ENCODE measurements around the gene EHMT1. TPM values are rescaled to one million over a fixed set of nuclear protein-coding genes. Genes with fewer than 3 reads are reported as not detected.
A peak's percentile ranks its signal among the peaks of the same experiment; 100 is the strongest.

Gene EHMT1
- total RNA-seq, 1 donor from 2014 or later: 159 TPM

DNA sequence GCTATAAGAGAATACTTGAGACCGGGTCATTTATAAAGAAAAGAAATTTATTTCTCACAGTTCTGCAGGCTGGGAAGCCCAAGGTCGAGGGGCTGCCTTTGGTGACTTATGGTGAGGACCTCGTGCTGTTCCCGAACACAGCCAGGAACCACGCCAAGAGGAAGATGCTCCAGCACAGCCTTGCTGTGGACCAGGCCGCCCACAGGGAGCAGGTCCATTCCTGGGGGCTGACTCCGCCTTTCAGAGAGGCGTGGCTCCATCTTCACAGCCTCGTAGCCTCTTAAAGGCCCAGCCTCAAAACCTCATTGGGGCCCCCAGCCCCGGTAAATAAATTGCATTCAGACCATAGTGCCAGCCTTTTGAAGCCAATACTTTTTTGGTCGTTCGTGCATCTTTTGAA lies 165.2 kb downstream of the EHMT1 start:
- Mint-ChIP-seq H3K4me3 (ENCODE audit: low read depth) (no peak overlapping the region), H3K36me3 (ENCODE audit: insufficient read depth) (peaks cover 14% of the 10 kb centered on the region), H3K4me1 (ENCODE audit: low read depth) (peaks cover 18% of the 10 kb centered on the region), H3K9me3 (ENCODE audit: low read depth) (no peaks in the 10 kb centered on the region), H3K27ac (no peak overlapping the region), H3K27me3 (no peaks in the 10 kb centered on the region)
- TF ChIP-seq, protein P1, sequence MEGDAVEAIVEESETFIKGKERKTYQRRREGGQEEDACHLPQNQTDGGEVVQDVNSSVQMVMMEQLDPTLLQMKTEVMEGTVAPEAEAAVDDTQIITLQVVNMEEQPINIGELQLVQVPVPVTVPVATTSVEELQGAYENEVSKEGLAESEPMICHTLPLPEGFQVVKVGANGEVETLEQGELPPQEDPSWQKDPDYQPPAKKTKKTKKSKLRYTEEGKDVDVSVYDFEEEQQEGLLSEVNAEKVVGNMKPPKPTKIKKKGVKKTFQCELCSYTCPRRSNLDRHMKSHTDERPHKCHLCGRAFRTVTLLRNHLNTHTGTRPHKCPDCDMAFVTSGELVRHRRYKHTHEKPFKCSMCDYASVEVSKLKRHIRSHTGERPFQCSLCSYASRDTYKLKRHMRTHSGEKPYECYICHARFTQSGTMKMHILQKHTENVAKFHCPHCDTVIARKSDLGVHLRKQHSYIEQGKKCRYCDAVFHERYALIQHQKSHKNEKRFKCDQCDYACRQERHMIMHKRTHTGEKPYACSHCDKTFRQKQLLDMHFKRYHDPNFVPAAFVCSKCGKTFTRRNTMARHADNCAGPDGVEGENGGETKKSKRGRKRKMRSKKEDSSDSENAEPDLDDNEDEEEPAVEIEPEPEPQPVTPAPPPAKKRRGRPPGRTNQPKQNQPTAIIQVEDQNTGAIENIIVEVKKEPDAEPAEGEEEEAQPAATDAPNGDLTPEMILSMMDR (IDR thresholded peaks at IDR 0.05; ENCODE audit: unreplicated experiment): no peak
- DNase-seq (ENCODE audit: low spot score, unreplicated experiment): no peak

DNA sequence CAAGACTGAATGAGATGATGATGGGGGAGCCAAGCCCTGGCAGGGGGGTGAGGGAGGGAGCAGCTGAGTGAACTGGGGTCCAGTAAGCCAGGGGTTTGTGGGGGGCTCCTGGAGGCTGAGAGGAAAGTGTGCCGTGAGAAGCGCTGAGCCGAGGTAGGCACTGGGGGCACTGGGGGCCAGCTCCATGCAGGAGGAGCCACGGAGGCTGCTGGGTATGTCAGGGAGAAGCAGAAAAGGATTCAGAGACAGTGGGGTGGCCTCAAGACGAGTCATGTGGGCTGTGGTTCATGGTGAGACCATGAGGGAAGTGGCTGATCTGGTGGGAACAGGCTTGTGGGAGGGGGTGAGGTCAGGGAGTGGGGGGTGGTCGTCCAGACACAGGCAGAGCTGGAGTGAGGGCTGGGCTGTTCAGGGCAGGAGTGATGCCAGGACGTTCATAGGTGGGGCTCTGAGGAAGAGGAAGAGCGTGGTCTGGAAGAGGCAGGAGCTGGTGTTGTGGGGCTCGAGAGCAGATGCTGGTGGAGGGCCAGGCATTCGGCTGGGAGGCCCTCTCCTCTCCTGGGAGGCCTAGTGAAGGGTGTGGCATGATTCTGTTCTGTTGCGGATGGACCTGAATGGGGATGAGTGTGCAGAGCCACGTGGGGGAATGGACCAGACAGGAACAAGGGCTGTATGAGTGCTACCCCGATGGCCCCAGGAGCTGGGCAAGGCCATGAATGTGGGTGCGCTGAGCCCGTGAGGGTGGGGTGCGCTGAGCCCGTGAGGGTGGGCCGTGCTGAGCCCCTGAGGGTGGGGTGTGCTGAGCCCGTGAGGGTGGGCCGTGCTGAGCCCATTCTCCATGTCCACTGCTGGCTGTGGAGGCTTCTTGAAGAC lies 166.1 kb downstream of the EHMT1 start:
- H3K27me3 Mint-ChIP-seq: no peaks in the 10 kb centered on the region
- no peaks in the 10 kb centered on the region for H3K9me3 Mint-ChIP-seq (ENCODE audit: low read depth)
- no peak overlapping the region for H3K4me3 Mint-ChIP-seq (ENCODE audit: low read depth)
- H3K27ac Mint-ChIP-seq: peak overlapping the region; percentile 17
- peaks cover 14% of the 10 kb centered on the region for H3K36me3 Mint-ChIP-seq (ENCODE audit: insufficient read depth)
- peaks cover 18% of the 10 kb centered on the region for H3K4me1 Mint-ChIP-seq (ENCODE audit: low read depth)
- DNase-seq (ENCODE audit: low spot score, unreplicated experiment): no peak
- TF ChIP-seq, protein P1 (IDR thresholded peaks at IDR 0.05; ENCODE audit: unreplicated experiment): no peak

DNA sequence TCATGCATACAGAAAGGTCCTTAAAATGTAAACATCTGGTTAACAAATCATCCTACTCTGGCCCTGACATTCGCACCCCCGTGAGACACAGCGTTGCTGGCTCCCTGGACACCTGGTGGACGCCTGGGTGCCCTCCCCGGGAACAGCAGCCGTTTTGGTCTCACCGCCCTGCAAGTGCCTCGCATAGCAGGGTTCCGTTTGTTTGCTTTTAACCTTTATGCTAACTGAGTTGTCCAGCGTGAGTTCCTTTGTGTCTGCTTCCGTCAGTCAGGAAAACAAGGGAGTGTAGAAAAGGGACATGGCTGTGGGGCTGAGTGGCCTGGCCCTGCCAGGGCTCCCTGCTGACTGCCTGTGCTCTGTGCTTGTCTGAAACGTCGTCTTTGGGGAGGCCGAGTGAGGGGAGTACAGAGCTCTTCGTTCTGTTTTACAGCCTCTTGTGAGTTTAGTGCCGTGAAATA lies 166.9 kb downstream of the EHMT1 start:
- no peak for DNase-seq (ENCODE audit: low spot score, unreplicated experiment)
- Mint-ChIP-seq H3K27me3 (no peaks in the 10 kb centered on the region), H3K36me3 (ENCODE audit: insufficient read depth) (peaks cover 18% of the 10 kb centered on the region), H3K27ac (peak overlapping the region; percentile 97), H3K4me3 (ENCODE audit: low read depth) (no peak overlapping the region), H3K4me1 (ENCODE audit: low read depth) (peaks cover 18% of the 10 kb centered on the region), H3K9me3 (ENCODE audit: low read depth) (no peaks in the 10 kb centered on the region)
- TF ChIP-seq, protein P1 (IDR thresholded peaks at IDR 0.05; ENCODE audit: unreplicated experiment): peak; percentile 31

DNA sequence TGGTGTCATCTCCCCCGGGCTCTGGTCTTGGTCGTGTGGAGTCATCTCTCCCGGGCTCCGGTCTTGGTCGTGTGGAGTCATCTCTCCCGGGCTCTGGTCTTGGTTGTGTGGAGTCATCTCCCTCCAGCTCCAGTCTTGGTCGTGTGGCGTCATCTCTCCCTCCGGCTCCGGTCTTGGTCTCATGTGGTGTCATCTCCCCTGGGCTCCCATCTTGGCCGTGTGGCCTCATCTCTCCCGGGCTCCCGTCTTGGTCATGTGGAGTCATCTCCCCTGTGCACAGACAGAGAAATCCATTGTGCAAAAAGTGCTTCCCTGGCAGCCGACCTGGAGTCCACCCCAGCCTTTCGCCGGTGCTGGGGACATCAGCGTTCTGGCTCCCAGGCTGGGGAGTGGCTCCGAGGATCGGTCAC lies 167.7 kb downstream of the EHMT1 start:
- Mint-ChIP-seq H3K9me3 (ENCODE audit: low read depth) (no peaks in the 10 kb centered on the region), H3K4me1 (ENCODE audit: low read depth) (peaks cover 18% of the 10 kb centered on the region), H3K27me3 (no peaks in the 10 kb centered on the region), H3K36me3 (ENCODE audit: insufficient read depth) (peaks cover 25% of the 10 kb centered on the region), H3K27ac (peak overlapping the region; percentile 47), H3K4me3 (ENCODE audit: low read depth) (no peak overlapping the region)
- no peak for DNase-seq (ENCODE audit: low spot score, unreplicated experiment)
- TF ChIP-seq, protein P1 (IDR thresholded peaks at IDR 0.05; ENCODE audit: unreplicated experiment): no peak

DNA sequence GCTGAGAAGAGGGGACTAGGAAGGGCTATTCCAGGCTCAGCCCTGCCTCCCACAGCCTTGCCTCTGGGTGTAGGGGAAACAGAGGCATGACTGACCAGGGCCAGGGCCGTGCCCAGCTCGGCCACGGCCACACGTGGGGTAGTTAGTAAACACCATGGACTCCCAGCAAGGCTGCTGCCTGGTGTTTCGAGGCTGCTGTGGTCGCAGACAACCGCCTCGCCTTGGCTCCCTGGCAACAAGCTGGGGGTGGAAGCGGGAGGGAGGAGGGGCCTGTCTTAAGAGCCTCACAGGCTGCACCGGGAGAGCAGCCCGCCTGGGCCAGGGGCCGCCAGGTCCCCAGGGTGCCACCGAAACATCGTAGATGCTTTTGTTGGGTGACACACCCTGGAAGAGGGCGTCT lies 168.6 kb downstream of the EHMT1 start:
- Mint-ChIP-seq H3K4me3 (ENCODE audit: low read depth) (no peak overlapping the region), H3K4me1 (ENCODE audit: low read depth) (peaks cover 18% of the 10 kb centered on the region), H3K36me3 (ENCODE audit: insufficient read depth) (peaks cover 24% of the 10 kb centered on the region), H3K9me3 (ENCODE audit: low read depth) (no peaks in the 10 kb centered on the region), H3K27ac (peak overlapping the region; percentile 62), H3K27me3 (no peaks in the 10 kb centered on the region)
- no peak for DNase-seq (ENCODE audit: low spot score, unreplicated experiment)
- TF ChIP-seq, protein P1 (IDR thresholded peaks at IDR 0.05; ENCODE audit: unreplicated experiment): no peak
